GM18867 (cell line): ENCODE measurements around the gene WDR90.

Source experiments
- ATAC-seq: cut with Tn5 transposase; IDR thresholded peaks from one replicate; pipeline ENCODE4 v1.9.1; 2021; ENCODE audit warnings: mild to moderate bottlenecking, moderate library complexity; ENCODE audit not compliant: unreplicated experiment

WDR90 gene

GRCh38 chr16:625977-626765, 23.0 kb upstream of the WDR90 start:
- no peak for ATAC-seq

GRCh38 chr16:626787-627453, 22.2 kb upstream of the WDR90 start:
- no peak for ATAC-seq

- no peak for ATAC-seq
Measured at GRCh38 chr16:627454-628239, 21.5 kb upstream of the WDR90 start.

- no peak for ATAC-seq
Measured at GRCh38 chr16:628321-629061, 20.7 kb upstream of the WDR90 start.

- no peak for ATAC-seq
Measured at GRCh38 chr16:629185-629832, 19.9 kb upstream of the WDR90 start.

- ATAC-seq = no peak
Measured at GRCh38 chr16:629833-630248, 19.3 kb upstream of the WDR90 start.

DNA sequence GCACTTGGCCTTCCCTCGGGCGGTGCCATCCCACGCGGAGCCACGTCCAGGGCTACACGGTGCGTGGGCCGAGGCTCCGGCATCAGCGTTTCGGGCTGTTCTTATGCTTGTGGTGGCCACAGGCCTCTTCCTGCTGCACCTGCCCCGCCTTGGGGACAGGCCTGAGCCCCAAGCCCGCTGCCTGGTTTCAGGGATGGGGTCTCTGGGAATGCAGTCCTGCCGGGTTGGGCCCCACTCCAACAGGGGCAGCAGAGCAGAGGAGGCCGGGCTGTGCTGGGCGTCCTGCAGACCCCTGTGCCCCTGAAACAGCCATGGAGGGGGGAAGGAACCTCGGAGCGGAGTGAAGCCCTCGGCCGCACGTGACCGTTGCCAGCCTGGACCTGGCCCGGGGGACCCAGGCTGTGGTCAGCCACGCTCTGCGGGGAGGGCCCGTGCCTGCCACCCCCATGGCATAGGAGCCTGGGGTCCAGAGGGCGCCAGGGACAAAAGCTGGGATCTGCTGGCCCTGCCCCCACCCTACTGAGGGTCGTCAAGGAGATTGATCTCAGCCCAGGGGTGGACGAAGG, 18.8 kb upstream of the WDR90 start:
- ATAC-seq = no peak

DNA sequence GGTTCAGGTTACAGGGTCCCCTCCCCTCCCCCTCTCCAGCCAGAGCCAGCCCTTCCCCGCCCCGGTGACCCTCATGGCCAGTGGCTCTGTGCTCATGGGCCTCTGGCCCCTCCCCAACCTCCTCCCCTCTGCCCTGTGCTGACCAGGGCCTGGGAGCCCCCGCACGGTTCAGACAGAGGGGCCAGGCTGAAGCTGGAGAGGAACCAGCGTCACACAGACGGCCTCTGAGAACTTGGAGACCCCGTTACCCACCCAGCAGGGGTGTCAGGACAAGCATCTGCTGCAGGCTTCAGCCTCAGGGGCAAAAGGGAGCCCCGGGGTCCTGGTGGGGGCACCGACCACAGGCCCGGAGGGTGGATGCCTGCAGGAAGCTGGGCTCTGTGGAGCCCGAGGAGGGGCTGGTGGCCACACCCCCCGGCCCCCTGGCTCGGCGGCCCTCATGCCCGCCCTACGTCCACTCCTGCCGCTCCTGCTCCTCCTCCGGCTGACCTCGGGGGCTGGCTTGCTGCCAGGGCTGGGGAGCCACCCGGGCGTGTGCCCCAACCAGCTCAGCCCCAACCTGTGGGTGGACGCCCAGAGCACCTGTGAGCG, 18.3 kb upstream of the WDR90 start, which contains the start of gene WFIKKN1:
Gene WFIKKN1, plus strand, starts transcription at position 171 of the 591 bp plus-strand sequence. Its CDS starts 269 bp downstream, at position 440.
- no peak for ATAC-seq

GRCh38 chr16:631808-632358, 17.3 kb upstream of the WDR90 start:
- no peak for ATAC-seq

DNA sequence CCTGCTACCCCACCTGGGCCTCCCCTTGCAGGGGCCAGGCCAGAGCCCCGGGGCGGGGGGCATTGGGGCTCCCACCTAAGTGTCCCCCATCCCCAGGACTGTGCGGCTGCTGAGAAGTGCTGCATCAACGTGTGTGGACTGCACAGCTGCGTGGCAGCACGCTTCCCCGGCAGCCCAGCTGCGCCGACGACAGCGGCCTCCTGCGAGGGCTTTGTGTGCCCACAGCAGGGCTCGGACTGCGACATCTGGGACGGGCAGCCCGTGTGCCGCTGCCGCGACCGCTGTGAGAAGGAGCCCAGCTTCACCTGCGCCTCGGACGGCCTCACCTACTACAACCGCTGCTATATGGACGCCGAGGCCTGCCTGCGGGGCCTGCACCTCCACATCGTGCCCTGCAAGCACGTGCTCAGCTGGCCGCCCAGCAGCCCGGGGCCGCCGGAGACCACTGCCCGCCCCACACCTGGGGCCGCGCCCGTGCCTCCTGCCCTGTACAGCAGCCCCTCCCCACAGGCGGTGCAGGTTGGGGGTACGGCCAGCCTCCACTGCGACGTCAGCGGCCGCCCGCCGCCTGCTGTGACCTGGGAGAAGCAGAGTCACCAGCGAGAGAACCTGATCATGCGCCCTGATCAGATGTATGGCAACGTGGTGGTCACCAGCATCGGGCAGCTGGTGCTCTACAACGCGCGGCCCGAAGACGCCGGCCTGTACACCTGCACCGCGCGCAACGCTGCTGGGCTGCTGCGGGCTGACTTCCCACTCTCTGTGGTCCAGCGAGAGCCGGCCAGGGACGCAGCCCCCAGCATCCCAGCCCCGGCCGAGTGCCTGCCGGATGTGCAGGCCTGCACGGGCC, 16.5 kb upstream of the WDR90 start:
- ATAC-seq = no peak

GRCh38 chr16:633336-634050, 15.7 kb upstream of the WDR90 start:
- ATAC-seq = no peak

DNA sequence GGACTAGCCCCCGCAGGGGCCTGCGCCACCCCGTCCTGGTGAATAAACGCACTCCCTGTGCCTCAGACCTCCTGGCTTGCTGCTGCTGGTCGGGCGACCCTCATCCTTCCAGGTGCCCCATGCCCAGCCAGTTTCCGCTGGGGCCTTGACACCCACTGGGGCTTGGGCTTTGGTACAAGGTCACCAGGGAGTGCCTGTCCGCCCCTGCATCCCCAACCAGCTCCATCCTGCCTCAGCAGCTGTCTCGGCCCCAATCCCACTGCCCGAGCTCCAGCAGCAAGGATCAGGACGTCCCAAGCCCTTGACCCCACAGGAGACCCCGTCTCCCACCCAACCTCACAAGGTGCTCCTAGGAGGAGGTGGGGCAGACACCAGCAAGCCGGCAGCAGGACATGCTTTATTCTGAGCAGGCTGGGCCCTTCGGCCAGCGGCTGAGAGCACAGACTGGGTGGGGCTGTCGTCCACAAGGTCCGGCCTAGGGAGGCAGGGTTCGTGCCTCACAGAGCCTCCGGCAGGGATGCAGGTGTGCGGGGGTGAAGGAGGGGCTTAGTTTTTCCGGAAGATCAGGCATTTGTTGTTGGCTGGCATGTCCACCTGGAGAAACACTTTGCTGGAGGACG, 15.0 kb upstream of the WDR90 start:
- ATAC-seq = no peak

DNA sequence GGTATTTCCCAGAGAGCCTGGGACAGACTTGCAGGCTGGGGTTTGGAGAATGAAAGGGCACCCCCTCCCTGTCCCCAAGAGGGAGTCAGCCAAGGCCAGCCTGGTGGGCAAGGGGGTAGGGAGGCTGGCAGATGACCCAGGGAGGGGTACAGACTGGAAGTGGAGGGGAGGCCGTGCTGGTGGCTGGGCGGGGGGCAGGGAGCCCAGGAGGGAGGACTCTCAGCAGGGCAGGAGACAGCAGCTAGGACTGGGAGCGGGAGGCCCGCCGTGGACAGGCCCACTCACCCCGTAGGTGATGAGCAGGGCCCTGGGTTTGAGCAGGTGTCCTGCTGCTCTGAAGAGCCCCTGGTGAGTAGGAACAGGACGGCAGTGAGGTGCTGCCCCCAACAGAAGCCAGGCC, 14.2 kb upstream of the WDR90 start:
- no peak for ATAC-seq

DNA sequence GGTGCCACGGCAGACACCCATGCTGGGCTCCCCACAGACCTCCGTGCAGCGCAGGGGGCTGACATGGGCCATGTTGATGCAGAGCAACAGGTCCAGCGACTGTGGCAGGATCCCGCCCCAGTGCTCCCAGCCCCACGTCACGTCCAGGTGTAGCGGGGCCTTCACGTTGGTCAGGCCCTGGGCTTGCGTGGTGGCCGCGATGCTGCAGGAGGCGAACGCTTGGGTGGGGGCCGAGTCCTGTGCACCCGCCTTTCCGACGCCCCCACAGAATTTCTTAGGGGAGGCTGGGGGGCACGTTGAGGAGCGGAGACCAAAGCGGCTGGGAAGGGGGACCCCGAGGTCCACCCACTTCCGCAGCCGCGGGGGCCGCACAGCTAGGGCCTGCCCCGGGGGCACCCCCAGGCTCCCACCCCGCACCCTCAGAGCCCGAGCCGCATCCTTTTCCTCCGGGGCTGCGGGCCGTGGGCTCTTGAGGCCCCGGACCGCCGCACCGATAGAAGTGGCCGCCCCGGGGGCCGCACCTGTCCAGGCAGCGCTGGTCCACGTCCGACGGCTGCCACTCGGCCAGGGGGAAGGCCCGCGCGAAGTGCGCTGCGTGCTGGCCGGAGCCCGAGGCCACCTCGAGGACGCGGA, 13.5 kb upstream of the WDR90 start:
- ATAC-seq = peak; percentile 12

DNA sequence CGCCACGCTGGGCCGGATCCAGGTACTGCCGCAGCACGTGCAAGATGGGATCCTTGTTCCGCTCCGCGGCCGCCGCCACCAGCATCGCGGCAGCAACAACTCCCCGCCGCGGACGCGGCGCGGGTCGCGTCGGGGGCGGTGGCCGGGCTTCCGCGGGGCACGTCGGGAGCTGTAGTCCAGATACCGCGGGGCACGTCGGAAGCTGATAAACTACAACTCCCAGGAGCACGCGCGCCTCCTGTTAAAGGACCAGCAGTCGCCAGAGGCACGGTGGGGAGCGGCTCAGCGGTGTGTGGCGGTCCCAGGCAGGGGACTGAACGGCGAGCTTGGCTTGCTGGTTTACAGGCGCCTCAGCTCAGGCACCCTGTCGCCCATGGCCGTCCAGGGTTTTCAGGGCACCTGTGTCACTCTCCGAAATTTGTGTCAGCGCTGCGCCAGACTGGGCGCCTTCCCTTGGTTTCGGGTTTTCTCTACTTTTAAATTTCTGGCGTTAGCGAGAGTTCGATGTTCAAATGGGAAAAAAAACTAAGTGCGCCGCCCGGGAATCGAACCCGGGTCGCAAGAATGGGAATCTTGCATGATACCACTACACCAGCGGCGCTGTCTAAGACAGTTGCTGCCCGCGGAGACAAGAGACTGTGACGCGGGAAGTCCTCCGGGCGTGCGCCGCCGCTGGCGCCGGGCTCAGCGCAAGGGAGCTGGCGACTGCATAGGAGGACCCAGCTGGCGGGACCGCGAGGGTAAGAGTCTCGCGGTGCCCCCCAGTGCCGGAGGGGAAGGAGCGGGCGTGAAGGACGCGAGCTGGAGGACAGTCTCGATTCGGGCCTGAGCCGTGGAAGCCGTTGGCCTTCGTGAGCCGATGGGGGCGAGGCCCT, 12.7 kb upstream of the WDR90 start, which contains the start of gene METTL26:
Gene METTL26, minus strand, starts transcription at position 100 of the 875 bp plus-strand sequence. Its CDS starts 15 bp downstream, at position 85.
- peak; percentile 72 for ATAC-seq
